SK-N-SH treated with all-trans-retinoic acid at 6 μM for 48 hours (cell line): ENCODE measurements around the gene PRKCE.

Experiments
- ATAC-seq: fragments of 200-7000 bp; cut with Tn5 transposase; 3 replicates; pipeline ENCODE4 v1.9.1; 2020; ENCODE audit warnings: mild to moderate bottlenecking, moderate library complexity
- ARNTL ChIP-seq: fragments of 450-650 bp; formaldehyde crosslinking; IDR thresholded peaks from 2 replicates; pipeline ENCODE4 v1.5.0; 2020; ENCODE audit warnings: low read depth, mild to moderate bottlenecking, moderate library complexity, borderline replicate concordance
- GLIS3 ChIP-seq: fragments of 250-450 bp; sonication (Bioruptor Pico); IDR thresholded peaks from 2 replicates; pipeline ENCODE4 v1.5.0; 2020; ENCODE audit warnings: mild to moderate bottlenecking, moderate library complexity
- ISL1 ChIP-seq: fragments of 250-450 bp; sonication (Bioruptor Pico); IDR thresholded peaks from 2 replicates; pipeline ENCODE4 v2.1.2; 2022; ENCODE audit warnings: mild to moderate bottlenecking, moderate library complexity
- OSR1 ChIP-seq: fragments of 250-450 bp; sonication (Bioruptor Pico); IDR thresholded peaks from 2 replicates; pipeline ENCODE4 v1.8.0; 2022; ENCODE audit warnings: moderate library complexity, mild to moderate bottlenecking, inconsistent platforms
- POU6F1 ChIP-seq: fragments of 250-450 bp; sonication (Bioruptor Pico); IDR thresholded peaks from 2 replicates; pipeline ENCODE4 v1.8.0; 2021; ENCODE audit warnings: low read depth, mild to moderate bottlenecking, moderate library complexity, borderline replicate concordance
- PPARA ChIP-seq: fragments of 250-450 bp; sonication (Bioruptor Pico); IDR thresholded peaks from 2 replicates; pipeline ENCODE4 v1.5.0; 2020; ENCODE audit warnings: mild to moderate bottlenecking, borderline replicate concordance
- RARB ChIP-seq: fragments of 250-450 bp; sonication (Bioruptor Pico); IDR thresholded peaks from 2 replicates; pipeline ENCODE4 v1.8.0; 2021; ENCODE audit warnings: mild to moderate bottlenecking, moderate library complexity
- SNAI2 ChIP-seq: fragments of 250-450 bp; sonication (Bioruptor Pico); IDR thresholded peaks from 2 replicates; pipeline ENCODE4 v1.5.0; 2020; ENCODE audit warnings: mild to moderate bottlenecking, moderate library complexity
- TCF4 ChIP-seq: fragments of 250-450 bp; sonication (Bioruptor Pico); IDR thresholded peaks from 2 replicates; pipeline ENCODE4 v1.8.0; 2021; ENCODE audit warnings: mild to moderate bottlenecking, moderate library complexity, borderline replicate concordance
- TOX ChIP-seq: fragments of 250-450 bp; sonication (Bioruptor Pico); IDR thresholded peaks from 2 replicates; pipeline ENCODE4 v1.8.0; 2021; ENCODE audit warnings: mild to moderate bottlenecking, moderate library complexity, borderline replicate concordance
- TSHZ2 ChIP-seq: fragments of 250-450 bp; sonication (Bioruptor Pico); IDR thresholded peaks from 2 replicates; pipeline ENCODE4 v1.5.0; 2020; ENCODE audit warnings: mild to moderate bottlenecking, moderate library complexity
- ZFP3 ChIP-seq: fragments of 250-450 bp; sonication (Bioruptor Pico); IDR thresholded peaks from 2 replicates; pipeline ENCODE4 v1.5.0; 2020; ENCODE audit warnings: mild to moderate bottlenecking, moderate library complexity
- ZFP30 ChIP-seq: fragments of 450-650 bp; formaldehyde crosslinking; IDR thresholded peaks from 2 replicates; pipeline ENCODE4 v1.5.0; 2022; ENCODE audit warnings: mild to moderate bottlenecking, moderate library complexity
- ZNF565 ChIP-seq: fragments of 450-650 bp; formaldehyde crosslinking; conservative IDR thresholded peaks from 2 replicates; pipeline ENCODE4 v1.5.0; 2020; ENCODE audit warnings: low read depth, mild to moderate bottlenecking, moderate library complexity
- ZNF70 ChIP-seq: fragments of 450-650 bp; formaldehyde crosslinking; IDR thresholded peaks from 2 replicates; pipeline ENCODE4 v1.5.0; 2020; ENCODE audit warnings: mild to moderate bottlenecking, moderate library complexity
- ZNF8 ChIP-seq: fragments of 450-650 bp; formaldehyde crosslinking; IDR thresholded peaks from 2 replicates; pipeline ENCODE4 v1.5.0; 2020; ENCODE audit warnings: mild to moderate bottlenecking, moderate library complexity
- TF ChIP-seq, protein P1 (sequence below): fragments of 250-450 bp; sonication (Bioruptor Pico); IDR thresholded peaks from 2 replicates; pipeline ENCODE4 v1.5.1; 2021; ENCODE audit warnings: mild to moderate bottlenecking, moderate library complexity

PRKCE gene

GRCh38 chr2:45746888-45747287, 95.4 kb downstream of the PRKCE start:
- ATAC-seq: no peak
- no peak for TF ChIP-seq TCF4 (CRISPR knock-in tag)
- no peak for TF ChIP-seq ZNF8
- TF ChIP-seq TOX (CRISPR knock-in tag): no peak
- no peak for TF ChIP-seq ZNF70
- TF ChIP-seq TSHZ2 (CRISPR knock-in tag): no peak
- TF ChIP-seq ZFP30 (CRISPR knock-in tag): no peak
- TF ChIP-seq SNAI2 (CRISPR knock-in tag): no peak
- no peak for TF ChIP-seq RARB (CRISPR knock-in tag)
- TF ChIP-seq, protein P1, sequence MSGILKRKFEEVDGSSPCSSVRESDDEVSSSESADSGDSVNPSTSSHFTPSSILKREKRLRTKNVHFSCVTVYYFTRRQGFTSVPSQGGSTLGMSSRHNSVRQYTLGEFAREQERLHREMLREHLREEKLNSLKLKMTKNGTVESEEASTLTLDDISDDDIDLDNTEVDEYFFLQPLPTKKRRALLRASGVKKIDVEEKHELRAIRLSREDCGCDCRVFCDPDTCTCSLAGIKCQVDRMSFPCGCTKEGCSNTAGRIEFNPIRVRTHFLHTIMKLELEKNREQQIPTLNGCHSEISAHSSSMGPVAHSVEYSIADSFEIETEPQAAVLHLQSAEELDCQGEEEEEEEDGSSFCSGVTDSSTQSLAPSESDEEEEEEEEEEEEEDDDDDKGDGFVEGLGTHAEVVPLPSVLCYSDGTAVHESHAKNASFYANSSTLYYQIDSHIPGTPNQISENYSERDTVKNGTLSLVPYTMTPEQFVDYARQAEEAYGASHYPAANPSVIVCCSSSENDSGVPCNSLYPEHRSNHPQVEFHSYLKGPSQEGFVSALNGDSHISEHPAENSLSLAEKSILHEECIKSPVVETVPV: no peak

GRCh38 chr2:45747363-45747762, 95.9 kb downstream of the PRKCE start:
- ATAC-seq: no peak
- TF ChIP-seq ISL1 (CRISPR knock-in tag) (no peak), ZNF8 (peak; percentile 100)

GRCh38 chr2:45748239-45748638, 96.8 kb downstream of the PRKCE start:
- ATAC-seq: peak; percentile 93
- peak; percentile 61; the same call in 1 of the 2 replicates for TF ChIP-seq TSHZ2 (CRISPR knock-in tag)
- TF ChIP-seq ZNF70: no peak
- TF ChIP-seq ZFP3: no peak
- TF ChIP-seq TOX (CRISPR knock-in tag): no peak
- TF ChIP-seq TCF4 (CRISPR knock-in tag): peak; percentile 85
- no peak for TF ChIP-seq GLIS3 (CRISPR knock-in tag)
- no peak for TF ChIP-seq ZNF565 (CRISPR knock-in tag)
- TF ChIP-seq PPARA (CRISPR knock-in tag): no peak
- peak; percentile 32; the same call in 1 of the 2 replicates for TF ChIP-seq ZNF8
- no peak for TF ChIP-seq POU6F1 (CRISPR knock-in tag)
- no peak for TF ChIP-seq ARNTL (CRISPR knock-in tag)
- 0 out of 2 replicates have a peak, but pooled peaks have one; percentile 14 for TF ChIP-seq ISL1 (CRISPR knock-in tag)
- TF ChIP-seq, protein P1: no peak

GRCh38 chr2:45750001-45750400, 98.5 kb downstream of the PRKCE start:
- no peak for ATAC-seq
- TF ChIP-seq OSR1 (CRISPR knock-in tag): no peak
- TF ChIP-seq, all 23 proteins: peak for 0
